C4-2B (cell line): ENCODE measurements around the gene GLE1.

Experiments used
- H3K27ac ChIP-seq: fragments of 450-650 bp; 2 replicates; pipeline ENCODE4 v1.5.1; 2017
- CTCF ChIP-seq: fragments of 450-650 bp; conservative IDR thresholded peaks from 2 replicates; pipeline ENCODE4 v1.5.1; 2017; ENCODE audit warnings: mild to moderate bottlenecking
- ZFX ChIP-seq: fragments of 450-650 bp; IDR thresholded peaks from 2 replicates; pipeline ENCODE4 v1.6.1; 2017

GLE1 gene

GRCh38 chr9:128546504-128546903 is 42.0 kb downstream of the GLE1 start:
- TF ChIP-seq CTCF (no peak), ZFX (no peak)
- no peak overlapping the region for H3K27ac ChIP-seq

- TF ChIP-seq CTCF (no peak), ZFX (no peak)
- no peak overlapping the region for H3K27ac ChIP-seq
These were observed 44.4 kb downstream of the GLE1 start for GRCh38 chr9:128548876-128549275.

- no peak for TF ChIP-seq CTCF
- no peak overlapping the region for H3K27ac ChIP-seq
These were observed 45.7 kb downstream of the GLE1 start for GRCh38 chr9:128550226-128550625.

- no peak overlapping the region for H3K27ac ChIP-seq
- TF ChIP-seq ZFX (no peak), CTCF (no peak)
These were observed 46.5 kb downstream of the GLE1 start for GRCh38 chr9:128550770-128551656.

GRCh38 chr9:128551657-128552152 is 47.2 kb downstream of the GLE1 start:
- TF ChIP-seq ZFX (no peak), CTCF (no peak)
- H3K27ac ChIP-seq: peak overlapping the region; percentile 82

- peak within 1 kb of the TSS; percentile 82 for H3K27ac ChIP-seq
- TF ChIP-seq ZFX (no peak), CTCF (no peak)
These were observed 47.7 kb downstream of the GLE1 start, which contains the start of gene SPTAN1 for GRCh38 chr9:128552153-128552743. TSS of gene SPTAN1 (plus strand) at chr9:128552587. CDS start at chr9:128566741, 14,154 bp downstream.

GRCh38 chr9:128552744-128553440 is 48.4 kb downstream of the GLE1 start:
- peak overlapping the region; percentile 82 for H3K27ac ChIP-seq
- TF ChIP-seq ZFX (peak; percentile 80), CTCF (no peak)
